Epithelial cell of proximal tubule (primary cell): ENCODE results near the gene NME7. TPM values are rescaled to one million over a fixed set of nuclear protein-coding genes. Genes with fewer than 3 reads are reported as not detected.

Experiments
- DNase-seq: peaks from one replicate; pipeline ENCODE4 v3.0.0-alpha.2; 2011; ENCODE audit warnings: low read depth
- H3K4me3 ChIP-seq: 2 replicates; pipeline ENCODE4 v1.5.1; 2011; ENCODE audit warnings: low read depth, mild to moderate bottlenecking, low read length
- CTCF ChIP-seq: conservative IDR thresholded peaks from 2 replicates; pipeline ENCODE4 v1.5.1; 2012; ENCODE audit warnings: low read depth, mild to moderate bottlenecking, low read length
- total RNA-seq: library from RNA; depleted of rRNA; stranded (reverse); fragments of >200 nt; gene quantifications from 2 replicates; pipeline ENCODE4 v1.2.3, GENCODE V29; 2015

NME7 gene
- total RNA-seq, 1 donor from 2014 or later, result 50.9 TPM

DNA sequence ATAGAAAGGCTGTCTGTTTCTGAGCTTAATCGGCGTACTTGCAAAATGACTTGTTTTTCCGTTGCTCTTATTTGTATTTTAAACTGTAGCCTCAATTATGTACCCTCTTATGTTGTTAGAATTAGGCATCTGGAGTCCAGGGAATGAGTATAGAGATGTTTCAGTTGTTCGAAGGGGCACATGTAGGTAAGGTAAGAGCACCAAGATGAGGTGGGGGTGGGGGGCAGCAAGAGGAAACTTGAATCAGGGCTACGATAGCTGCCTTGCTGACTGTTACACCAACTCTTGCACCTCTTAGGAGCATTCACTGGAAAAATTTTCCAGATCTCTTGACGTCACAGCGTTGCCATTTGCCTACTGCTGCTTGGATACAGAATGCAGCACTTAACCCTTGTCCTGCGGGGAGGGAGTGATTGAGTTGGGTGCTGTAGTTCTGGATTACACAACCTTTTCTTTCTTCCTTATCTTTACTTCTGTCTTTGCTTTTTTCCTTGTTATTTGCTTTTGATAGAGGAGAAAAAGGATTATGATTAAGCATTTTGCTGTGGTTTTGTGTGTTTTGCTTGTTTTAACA, 257.9 kb downstream of the NME7 start:
- DNase-seq, result peak; percentile 94
- no peak for TF ChIP-seq CTCF
- H3K4me3 ChIP-seq, result peak overlapping the region; percentile 77

- TF ChIP-seq CTCF, result peak; percentile 48
- H3K4me3 ChIP-seq, result peak overlapping the region; percentile 77
- DNase-seq, result no peak
Measured at GRCh38 chr1:169108863-169109560, 258.6 kb downstream of the NME7 start.

- no peak for DNase-seq
- no peak for TF ChIP-seq CTCF
- peak overlapping the region; percentile 77 for H3K4me3 ChIP-seq
Measured at GRCh38 chr1:169108223-169108622, 259.4 kb downstream of the NME7 start.

- H3K4me3 ChIP-seq, result peak overlapping the region; percentile 77
- DNase-seq, result no peak
- no peak for TF ChIP-seq CTCF
Measured at GRCh38 chr1:169107603-169108208, 259.9 kb downstream of the NME7 start.

- no peak for DNase-seq
- peak; percentile 3 for TF ChIP-seq CTCF
- H3K4me3 ChIP-seq, result peak overlapping the region; percentile 77
Measured at GRCh38 chr1:169106921-169107602, 260.5 kb downstream of the NME7 start.

GRCh38 chr1:169106095-169106920, 261.3 kb downstream of the NME7 start, which contains the start of gene ATP1B1:
Gene ATP1B1, plus strand, starts transcription at chr1:169106690. Its CDS starts 140 bp downstream, at chr1:169106830.
- H3K4me3 ChIP-seq, result peak within 1 kb of the TSS; percentile 77
- TF ChIP-seq CTCF, result peak; percentile 31
- DNase-seq, result no peak
